ENCODE measurements around the gene PRPSAP2.
"Not testable (repeated sequence)": the region's sequence is repeated elsewhere in the genome, so short reads cannot be mapped to it uniquely, and the experiment has no call there.

PRPSAP2 gene

DNA sequence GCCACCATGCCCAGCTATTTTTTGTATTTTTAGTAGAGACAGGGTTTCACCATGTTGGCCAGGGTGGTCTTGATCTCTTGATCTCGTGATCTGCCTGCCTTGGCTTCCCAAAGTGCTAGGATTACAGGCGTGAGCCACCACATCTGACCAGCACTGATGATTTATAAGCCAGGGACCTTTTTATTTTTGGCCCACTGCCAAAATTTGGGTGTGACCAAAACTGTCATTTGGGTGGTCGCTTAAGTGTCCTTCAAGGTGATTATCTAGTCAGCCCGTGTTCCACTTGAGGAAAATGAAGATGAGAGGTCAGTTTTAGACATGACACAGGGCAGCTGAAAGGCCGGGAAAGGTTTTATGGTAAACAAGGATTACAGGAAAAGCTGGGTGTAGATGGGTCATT lies 7.1 kb downstream of the PRPSAP2 start:
- H3K14ac ChIP-seq (ENCODE audit: low read length in 2 of 2); DNase-seq; H4K91ac ChIP-seq (ENCODE audit: low read length); H3K23ac ChIP-seq (ENCODE audit: low read length in 2 of 2); H2AFZ ChIP-seq (ENCODE audit: low read depth, low read length); H3K4me1 ChIP-seq (ENCODE audit: control insufficient read depth, insufficient read depth, low read depth, low read length); H3K27me3 ChIP-seq (ENCODE audit: control insufficient read depth in 1 of 2, insufficient read depth in 1 of 2, low read length in 2 of 2); H2BK120ac ChIP-seq (ENCODE audit: low read depth, low read length); H3K9ac ChIP-seq (ENCODE audit: low read length); H2AK5ac ChIP-seq (ENCODE audit: low read length, severe bottlenecking); H3K4me3 ChIP-seq (ENCODE audit: insufficient read depth in 1 of 2, low read depth in 1 of 2, low read length in 2 of 2); H4K8ac ChIP-seq (ENCODE audit: low read length); H3K18ac ChIP-seq (ENCODE audit: low read depth in 1 of 2, low read length in 2 of 2); H2BK12ac ChIP-seq (ENCODE audit: low read length in 2 of 2); H2BK15ac ChIP-seq (ENCODE audit: low read depth, poor library complexity, severe bottlenecking); H3K9me3 ChIP-seq (ENCODE audit: control insufficient read depth, low read length); H3K4ac ChIP-seq (ENCODE audit: low read depth in 1 of 2, low read length in 2 of 2); H2BK5ac ChIP-seq (ENCODE audit: low read depth, low read length, poor library complexity, severe bottlenecking); H3K4me2 ChIP-seq (ENCODE audit: low read length, poor library complexity, severe bottlenecking); H3K27ac ChIP-seq (ENCODE audit: low read length, poor library complexity, severe bottlenecking): not testable (repeated sequence)
- H3K79me1 ChIP-seq (replicated peaks; ENCODE audit: low read length, poor library complexity, severe bottlenecking), result peaks cover 30% of the 10 kb centered on the region
- WGBS, result 57% methylated on average over 5 of the region's 5 CpGs
- H3K36me3 ChIP-seq (ENCODE audit: control insufficient read depth in 1 of 2, insufficient read depth in 2 of 2, low read depth in 1 of 2, low read length in 2 of 2), result peaks cover 8 to 27% of the 10 kb centered on the region in 2 experiments

DNA sequence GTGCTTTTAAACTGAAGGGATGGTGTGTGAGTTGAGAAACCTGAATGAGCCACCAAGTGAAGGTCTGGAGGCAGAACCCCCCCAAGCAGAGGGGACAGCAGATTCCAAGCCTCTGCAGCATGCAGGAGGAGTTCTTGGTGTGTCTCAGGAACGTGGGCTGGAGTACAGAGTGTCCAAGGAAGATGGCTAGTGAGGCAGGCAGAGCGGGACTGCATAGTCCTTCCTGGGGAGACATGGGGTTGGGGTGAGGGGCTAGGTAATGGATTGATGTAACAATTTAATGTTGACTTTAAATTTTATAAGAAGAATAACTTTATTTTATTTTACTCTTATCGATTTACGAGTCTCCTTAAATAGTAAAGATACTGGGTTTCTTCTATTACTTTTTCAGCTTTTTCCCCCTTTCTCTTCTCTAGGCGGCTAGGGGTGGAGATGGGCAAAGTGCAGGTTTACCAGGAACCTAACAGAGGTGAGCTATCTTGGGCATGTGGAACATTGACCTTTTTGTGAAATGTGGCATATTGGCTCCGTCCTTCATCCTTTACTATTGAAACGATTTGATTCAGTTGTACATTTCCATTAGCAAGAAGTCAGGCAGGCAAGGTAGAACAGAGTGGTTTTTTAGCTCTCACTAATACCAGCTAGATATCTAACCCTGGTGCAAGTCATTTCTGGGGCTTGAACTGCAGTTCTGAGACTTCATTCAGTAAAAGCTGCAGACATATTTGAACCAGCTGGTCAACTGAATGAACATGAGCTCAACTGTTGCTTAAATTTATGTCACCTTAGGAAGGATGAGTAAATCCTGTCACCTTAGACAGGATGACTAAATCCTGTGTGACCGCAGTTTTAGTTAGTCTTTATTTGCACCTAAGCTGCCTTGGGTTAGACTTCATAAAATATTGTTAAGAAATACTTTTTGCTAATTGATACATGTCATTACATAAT lies 9.2 kb downstream of the PRPSAP2 start:
- H3K27ac ChIP-seq (ENCODE audit: low read length, poor library complexity, severe bottlenecking), result no peak overlapping the region
- H2AK5ac ChIP-seq (ENCODE audit: low read length, severe bottlenecking), result no peak overlapping the region
- peaks cover 12 to 36% of the 10 kb centered on the region in 2 experiments for H3K36me3 ChIP-seq (ENCODE audit: control insufficient read depth in 1 of 2, insufficient read depth in 2 of 2, low read depth in 1 of 2, low read length in 2 of 2)
- no peak overlapping the region for H4K91ac ChIP-seq (ENCODE audit: low read length)
- H3K4me2 ChIP-seq (ENCODE audit: low read length, poor library complexity, severe bottlenecking), result no peak overlapping the region
- no peaks in the 10 kb centered on the region for H3K9me3 ChIP-seq (ENCODE audit: control insufficient read depth, low read length)
- no peak overlapping the region for H2BK120ac ChIP-seq (ENCODE audit: low read depth, low read length)
- WGBS, result 67% methylated on average over 3 of the region's 8 CpGs
- no peak overlapping the region for H3K4me3 ChIP-seq (ENCODE audit: insufficient read depth in 1 of 2, low read depth in 1 of 2, low read length in 2 of 2)
- no peak overlapping the region for H2BK15ac ChIP-seq (ENCODE audit: low read depth, poor library complexity, severe bottlenecking)
- no peak for DNase-seq
- no peak overlapping the region for H3K9ac ChIP-seq (ENCODE audit: low read length)
- no peak overlapping the region for H4K8ac ChIP-seq (ENCODE audit: low read length)
- no peak overlapping the region for H3K18ac ChIP-seq (ENCODE audit: low read depth in 1 of 2, low read length in 2 of 2)
- H2AFZ ChIP-seq (ENCODE audit: low read depth, low read length), result no peak overlapping the region
- H3K79me1 ChIP-seq (replicated peaks; ENCODE audit: low read length, poor library complexity, severe bottlenecking), result peaks cover 30% of the 10 kb centered on the region
- no peak overlapping the region for H3K23ac ChIP-seq (ENCODE audit: low read length in 2 of 2)
- peaks cover 2% of the 10 kb centered on the region for H3K4me1 ChIP-seq (ENCODE audit: control insufficient read depth, insufficient read depth, low read depth, low read length)
- no peaks in the 10 kb centered on the region for H3K27me3 ChIP-seq (ENCODE audit: control insufficient read depth in 1 of 2, insufficient read depth in 1 of 2, low read length in 2 of 2)
- no peak overlapping the region for H2BK12ac ChIP-seq (ENCODE audit: low read length in 2 of 2)
- no peak overlapping the region for H3K14ac ChIP-seq (ENCODE audit: low read length in 2 of 2)
- H3K4ac ChIP-seq (ENCODE audit: low read depth in 1 of 2, low read length in 2 of 2), result no peak overlapping the region
- H2BK5ac ChIP-seq (ENCODE audit: low read depth, low read length, poor library complexity, severe bottlenecking), result no peak overlapping the region

DNA sequence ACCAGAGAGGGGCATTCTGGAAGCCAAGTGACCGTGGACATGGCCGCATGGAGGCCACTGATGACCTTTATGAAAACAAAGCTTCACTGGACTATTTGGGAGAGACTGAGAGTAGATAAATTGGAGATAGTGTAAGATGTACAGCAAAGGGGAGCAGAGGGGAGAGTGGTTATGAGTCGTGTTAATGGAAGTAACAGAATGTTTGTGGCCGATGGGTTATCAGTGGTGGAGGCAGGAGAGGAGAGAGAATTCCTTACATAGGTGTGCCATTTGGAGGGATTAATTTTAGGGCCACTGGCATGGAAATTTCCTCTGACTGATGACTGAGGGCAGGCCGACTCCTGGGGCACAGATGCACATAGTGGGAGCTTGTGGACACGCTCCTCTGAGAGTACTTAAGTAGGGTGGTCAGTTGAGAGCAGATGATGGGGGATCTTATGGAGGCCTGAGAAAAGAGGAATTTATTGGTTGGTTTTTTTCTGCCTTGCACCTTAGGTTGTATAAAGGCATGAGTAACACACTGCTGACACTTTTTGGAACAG lies 19.2 kb downstream of the PRPSAP2 start:
- Histone ChIP-seq H2BK120ac (ENCODE audit: low read depth, low read length) (no peak overlapping the region), H2BK5ac (ENCODE audit: low read depth, low read length, poor library complexity, severe bottlenecking) (no peak overlapping the region), H3K4me3 (ENCODE audit: insufficient read depth in 1 of 2, low read depth in 1 of 2, low read length in 2 of 2) (no peak overlapping the region), H3K27ac (ENCODE audit: low read length, poor library complexity, severe bottlenecking) (peak overlapping the region; percentile 15), H3K23ac (ENCODE audit: low read length in 2 of 2) (no peak overlapping the region), H4K8ac (ENCODE audit: low read length) (no peak overlapping the region), H2AFZ (ENCODE audit: low read depth, low read length) (no peak overlapping the region), H2BK15ac (ENCODE audit: low read depth, poor library complexity, severe bottlenecking) (no peak overlapping the region), H3K18ac (ENCODE audit: low read depth in 1 of 2, low read length in 2 of 2) (no peak overlapping the region), H3K14ac (ENCODE audit: low read length in 2 of 2) (no peak overlapping the region), H3K9me3 (ENCODE audit: control insufficient read depth, low read length) (no peaks in the 10 kb centered on the region), H3K4me1 (ENCODE audit: control insufficient read depth, insufficient read depth, low read depth, low read length) (peaks cover 5% of the 10 kb centered on the region), H3K4ac (ENCODE audit: low read depth in 1 of 2, low read length in 2 of 2) (no peak overlapping the region), H2BK12ac (ENCODE audit: low read length in 2 of 2) (no peak overlapping the region), H3K9ac (ENCODE audit: low read length) (no peak overlapping the region), H2AK5ac (ENCODE audit: low read length, severe bottlenecking) (no peak overlapping the region), H3K27me3 (ENCODE audit: control insufficient read depth in 1 of 2, insufficient read depth in 1 of 2, low read length in 2 of 2) (no peaks in the 10 kb centered on the region), H3K79me1 (replicated peaks; ENCODE audit: low read length, poor library complexity, severe bottlenecking) (peaks cover 6% of the 10 kb centered on the region), H3K36me3 (ENCODE audit: control insufficient read depth in 1 of 2, insufficient read depth in 2 of 2, low read depth in 1 of 2, low read length in 2 of 2) (peaks cover 47 to 65% of the 10 kb centered on the region in 2 experiments), H4K91ac (ENCODE audit: low read length) (no peak overlapping the region), H3K4me2 (ENCODE audit: low read length, poor library complexity, severe bottlenecking) (no peak overlapping the region)
- 60% methylated on average over 6 of the region's 6 CpGs for WGBS
- DNase-seq, result no peak

DNA sequence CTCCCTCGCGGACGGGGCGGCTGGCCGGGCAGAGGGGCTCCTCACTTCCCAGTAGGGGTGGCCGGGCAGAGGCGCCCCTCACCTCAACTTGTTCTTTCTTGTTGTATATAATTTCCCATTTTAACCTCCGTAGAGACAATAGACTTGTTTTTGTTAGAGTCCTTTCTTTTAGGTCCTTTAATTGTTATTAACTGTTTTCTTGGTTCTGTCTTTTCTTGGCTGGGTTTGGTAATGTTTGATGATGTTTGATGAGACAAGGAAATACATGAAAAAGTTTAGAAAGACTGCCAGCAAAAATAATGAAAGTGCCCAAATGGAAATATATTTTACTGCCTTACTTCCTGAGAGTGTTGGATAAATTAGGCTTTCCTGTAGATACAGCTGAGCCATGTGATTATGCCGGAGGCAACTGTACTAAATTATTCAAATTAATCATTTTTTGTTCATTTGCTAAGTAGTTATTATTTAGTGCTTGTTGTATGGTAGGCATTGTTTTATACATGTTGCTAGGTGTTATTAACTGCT lies 30.9 kb downstream of the PRPSAP2 start:
- 100% methylated on average over 1 of the region's 9 CpGs for WGBS
- no peak overlapping the region for H2AK5ac ChIP-seq (ENCODE audit: low read length, severe bottlenecking)
- H3K4ac ChIP-seq (ENCODE audit: low read depth in 1 of 2, low read length in 2 of 2), result no peak overlapping the region
- no peak overlapping the region for H3K14ac ChIP-seq (ENCODE audit: low read length in 2 of 2)
- no peak overlapping the region for H2BK12ac ChIP-seq (ENCODE audit: low read length in 2 of 2)
- H3K23ac ChIP-seq (ENCODE audit: low read length in 2 of 2), result no peak overlapping the region
- H4K8ac ChIP-seq (ENCODE audit: low read length), result no peak overlapping the region
- H2BK120ac ChIP-seq (ENCODE audit: low read depth, low read length), result no peak overlapping the region
- DNase-seq, result no peak
- no peak overlapping the region for H3K4me3 ChIP-seq (ENCODE audit: insufficient read depth in 1 of 2, low read depth in 1 of 2, low read length in 2 of 2)
- no peak overlapping the region for H2BK5ac ChIP-seq (ENCODE audit: low read depth, low read length, poor library complexity, severe bottlenecking)
- H3K18ac ChIP-seq (ENCODE audit: low read depth in 1 of 2, low read length in 2 of 2), result no peak overlapping the region
- H3K9me3 ChIP-seq (ENCODE audit: control insufficient read depth, low read length), result peaks cover 3% of the 10 kb centered on the region
- H3K4me1 ChIP-seq (ENCODE audit: control insufficient read depth, insufficient read depth, low read depth, low read length), result no peaks in the 10 kb centered on the region
- H2BK15ac ChIP-seq (ENCODE audit: low read depth, poor library complexity, severe bottlenecking), result no peak overlapping the region
- H3K79me1 ChIP-seq (replicated peaks; ENCODE audit: low read length, poor library complexity, severe bottlenecking), result peaks cover 8% of the 10 kb centered on the region
- H3K27me3 ChIP-seq (ENCODE audit: control insufficient read depth in 1 of 2, insufficient read depth in 1 of 2, low read length in 2 of 2), result no peaks in the 10 kb centered on the region
- H3K4me2 ChIP-seq (ENCODE audit: low read length, poor library complexity, severe bottlenecking), result no peak overlapping the region
- no peak overlapping the region for H2AFZ ChIP-seq (ENCODE audit: low read depth, low read length)
- peaks cover 23 to 44% of the 10 kb centered on the region in 2 experiments for H3K36me3 ChIP-seq (ENCODE audit: control insufficient read depth in 1 of 2, insufficient read depth in 2 of 2, low read depth in 1 of 2, low read length in 2 of 2)
- no peak overlapping the region for H3K27ac ChIP-seq (ENCODE audit: low read length, poor library complexity, severe bottlenecking)
- no peak overlapping the region for H3K9ac ChIP-seq (ENCODE audit: low read length)
- no peak overlapping the region for H4K91ac ChIP-seq (ENCODE audit: low read length)

All from mesenchymal stem cell (in vitro differentiated cells and primary cell).